GM12872 (cell line): ENCODE results near the gene ELP1.

Source experiments
- TF ChIP-seq, protein P1 (sequence below): IDR thresholded peaks from 3 replicates; pipeline ENCODE4 v1.5.1; 2011; ENCODE audit warnings: low read depth, mild to moderate bottlenecking, low read length, moderate library complexity; ENCODE audit not compliant: insufficient read depth

Gene ELP1

GRCh38 chr9:108884701-108885100 lies 49.2 kb downstream of the ELP1 start:
- TF ChIP-seq, protein P1, sequence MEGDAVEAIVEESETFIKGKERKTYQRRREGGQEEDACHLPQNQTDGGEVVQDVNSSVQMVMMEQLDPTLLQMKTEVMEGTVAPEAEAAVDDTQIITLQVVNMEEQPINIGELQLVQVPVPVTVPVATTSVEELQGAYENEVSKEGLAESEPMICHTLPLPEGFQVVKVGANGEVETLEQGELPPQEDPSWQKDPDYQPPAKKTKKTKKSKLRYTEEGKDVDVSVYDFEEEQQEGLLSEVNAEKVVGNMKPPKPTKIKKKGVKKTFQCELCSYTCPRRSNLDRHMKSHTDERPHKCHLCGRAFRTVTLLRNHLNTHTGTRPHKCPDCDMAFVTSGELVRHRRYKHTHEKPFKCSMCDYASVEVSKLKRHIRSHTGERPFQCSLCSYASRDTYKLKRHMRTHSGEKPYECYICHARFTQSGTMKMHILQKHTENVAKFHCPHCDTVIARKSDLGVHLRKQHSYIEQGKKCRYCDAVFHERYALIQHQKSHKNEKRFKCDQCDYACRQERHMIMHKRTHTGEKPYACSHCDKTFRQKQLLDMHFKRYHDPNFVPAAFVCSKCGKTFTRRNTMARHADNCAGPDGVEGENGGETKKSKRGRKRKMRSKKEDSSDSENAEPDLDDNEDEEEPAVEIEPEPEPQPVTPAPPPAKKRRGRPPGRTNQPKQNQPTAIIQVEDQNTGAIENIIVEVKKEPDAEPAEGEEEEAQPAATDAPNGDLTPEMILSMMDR, result no peak

DNA sequence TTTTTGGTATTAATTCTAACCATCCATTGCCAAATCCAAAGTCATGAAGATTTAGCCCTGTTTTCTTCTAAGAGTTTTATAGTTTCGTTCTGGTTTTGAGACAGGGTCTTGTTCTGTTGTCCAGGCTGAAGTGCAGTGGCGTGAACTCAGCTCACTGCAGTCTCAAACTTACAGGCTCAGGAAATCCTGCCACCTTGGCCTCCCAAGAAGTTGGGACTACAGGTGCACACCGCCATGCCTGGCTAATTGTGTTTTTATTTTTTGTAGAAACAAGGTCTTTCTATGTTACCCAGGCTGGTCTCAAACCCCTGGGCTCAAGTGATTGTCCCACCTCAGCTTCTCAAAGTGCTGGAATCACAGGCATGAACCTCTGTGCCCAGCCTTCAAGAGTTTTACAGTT lies 50.8 kb downstream of the ELP1 start:
- TF ChIP-seq, protein P1, result no peak

DNA sequence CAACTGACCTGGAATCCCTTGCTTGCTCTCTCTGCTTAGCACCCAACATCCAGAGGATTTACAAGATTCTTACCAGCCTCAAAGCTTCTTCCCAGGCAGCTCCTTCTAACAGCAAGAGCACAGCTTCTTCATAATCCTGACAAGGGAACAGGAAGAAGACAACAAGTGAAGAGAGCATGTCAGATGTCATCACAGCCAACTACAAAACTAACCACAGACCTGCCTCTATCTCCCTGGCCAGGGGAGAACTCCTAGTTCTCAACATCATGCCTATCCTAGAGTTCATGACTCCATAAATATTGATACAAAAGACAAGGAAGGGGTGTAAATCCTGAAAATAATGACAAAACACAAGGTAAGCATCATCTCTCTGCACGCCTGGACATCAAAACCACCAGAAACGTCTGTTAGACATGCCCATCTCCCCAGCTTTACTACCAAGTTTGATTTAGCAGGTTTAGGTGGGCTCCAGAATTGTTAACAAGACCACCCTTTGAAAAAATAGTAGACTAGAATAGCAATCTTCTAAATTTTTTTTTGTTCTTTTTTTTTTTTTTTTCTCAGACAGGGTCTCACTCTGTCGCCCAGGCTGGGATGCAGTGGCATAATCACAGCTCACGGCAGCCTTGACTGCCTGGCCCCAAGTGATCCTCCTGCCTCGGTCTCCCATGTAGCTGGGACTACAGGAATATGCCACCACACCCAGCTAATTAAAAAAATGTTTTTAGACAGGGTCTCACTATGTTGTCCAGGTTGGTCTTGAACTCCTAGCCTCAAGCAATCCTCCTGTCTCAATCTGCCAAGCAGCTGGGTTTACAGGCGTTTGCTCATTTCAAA lies 51.7 kb downstream of the ELP1 start:
- TF ChIP-seq, protein P1, result no peak

GRCh38 chr9:108880738-108881316 lies 53.1 kb downstream of the ELP1 start:
- TF ChIP-seq, protein P1, result no peak

DNA sequence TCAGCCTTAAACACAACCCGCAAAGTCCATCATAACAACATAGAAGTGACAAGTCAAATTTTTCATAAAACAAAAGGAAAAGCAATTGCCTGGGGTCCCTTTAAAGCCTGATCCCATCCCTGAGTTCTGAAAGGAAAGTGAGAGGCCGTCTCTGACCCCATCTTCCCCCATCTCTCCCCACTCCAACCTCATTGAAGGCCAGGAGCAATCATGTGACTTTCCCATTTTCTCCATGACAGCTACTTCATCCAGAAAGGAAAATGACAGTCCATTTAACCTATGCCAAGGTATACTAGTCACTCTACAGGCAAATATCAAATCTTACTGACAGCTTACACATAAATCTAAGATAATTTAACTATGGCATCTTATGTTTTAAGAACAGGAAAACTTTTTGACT lies 56.4 kb downstream of the ELP1 start:
- TF ChIP-seq, protein P1, result no peak

DNA sequence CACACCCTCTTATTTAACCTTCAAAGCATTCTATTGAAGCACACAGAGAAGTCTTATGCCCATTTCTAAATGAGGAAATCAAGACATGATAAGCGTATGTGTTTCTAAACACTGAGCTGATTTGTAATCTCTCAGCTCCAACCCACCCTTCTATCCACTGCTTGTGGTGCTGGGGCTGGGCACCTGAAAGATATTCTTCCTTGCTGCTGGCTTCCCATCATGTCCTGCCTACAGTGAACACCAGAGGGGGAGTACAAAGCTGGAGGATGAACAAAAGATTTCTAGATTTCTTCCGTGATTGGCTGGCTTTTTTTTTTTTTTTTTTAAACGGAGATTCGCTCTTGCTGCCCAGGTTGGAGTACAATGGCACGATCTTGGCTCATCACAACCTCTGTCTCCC lies 57.5 kb downstream of the ELP1 start:
- TF ChIP-seq, protein P1, result no peak

GRCh38 chr9:108874058-108874788 lies 59.7 kb downstream of the ELP1 start:
- TF ChIP-seq, protein P1, result no peak
